ENCODE measurements around the gene APOO.

Gene APOO

DNA sequence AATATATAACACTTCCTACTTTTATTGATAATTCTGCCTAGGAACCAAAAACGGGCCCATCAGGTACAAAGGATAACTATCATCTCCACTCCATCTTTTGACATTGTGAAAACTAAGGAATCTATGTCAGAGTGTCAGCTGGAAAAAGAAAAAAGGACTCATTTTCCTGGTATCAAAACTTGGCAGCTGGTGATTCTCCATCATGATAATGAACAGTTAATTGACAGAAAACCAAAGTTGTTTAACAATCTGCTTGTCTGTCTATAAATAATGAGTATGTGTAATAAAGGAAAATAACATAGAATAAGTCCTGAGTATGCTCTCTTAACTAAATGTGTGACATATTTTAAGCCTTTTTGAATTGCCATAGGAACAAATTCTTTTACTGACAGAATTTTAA lies 31.5 kb upstream of the APOO start:
- TF ChIP-seq CTCF (IDR thresholded peaks at IDR 0.05): no peak

DNA sequence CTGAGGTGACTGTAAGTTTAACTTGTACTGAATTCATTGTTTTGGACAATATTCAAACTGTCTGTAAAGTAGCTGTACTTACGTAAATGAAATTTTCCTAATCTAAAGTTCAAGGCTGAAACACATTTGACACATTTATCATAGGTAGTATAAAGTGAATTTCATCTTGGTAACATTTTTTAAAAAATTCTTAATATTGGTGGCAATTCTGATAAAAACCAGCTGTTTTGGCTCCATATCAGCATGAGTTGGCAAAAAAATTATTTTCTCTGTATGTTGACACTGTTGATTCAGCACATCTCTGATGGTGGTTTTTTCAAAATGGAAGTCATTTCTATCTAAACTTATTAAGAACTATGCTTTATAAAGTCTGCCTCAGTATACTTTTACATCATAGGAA lies 31.0 kb upstream of the APOO start:
- no peak for TF ChIP-seq CTCF (IDR thresholded peaks at IDR 0.05)

GRCh38 chrX:23937100-23937499 lies 29.4 kb upstream of the APOO start:
- TF ChIP-seq CTCF (IDR thresholded peaks at IDR 0.05): no peak

GRCh38 chrX:23936180-23936579 lies 28.4 kb upstream of the APOO start:
- TF ChIP-seq CTCF (IDR thresholded peaks at IDR 0.05): no peak

GRCh38 chrX:23935106-23935505 lies 27.4 kb upstream of the APOO start:
- TF ChIP-seq CTCF (IDR thresholded peaks at IDR 0.05): no peak

DNA sequence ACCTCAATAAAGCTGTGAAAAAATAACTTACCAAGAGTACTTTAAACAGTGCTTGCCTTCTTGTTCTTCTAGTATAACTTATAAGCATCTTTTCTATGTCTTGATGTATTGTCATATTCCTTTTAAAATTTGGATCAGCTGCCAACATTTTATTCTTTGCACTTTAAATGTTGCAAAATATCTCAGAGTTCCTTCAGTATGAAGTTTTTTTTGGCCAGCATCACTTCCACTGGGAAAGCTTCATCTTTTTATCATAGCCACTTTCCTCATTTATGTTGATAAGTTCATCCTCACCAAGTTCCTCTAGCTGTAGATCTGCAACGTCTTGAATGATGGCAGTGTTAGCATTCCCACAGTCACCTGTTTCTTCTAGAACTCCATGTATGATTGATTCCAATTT lies 24.3 kb upstream of the APOO start:
- no peak for TF ChIP-seq CTCF (IDR thresholded peaks at IDR 0.05)

- TF ChIP-seq CTCF (IDR thresholded peaks at IDR 0.05): no peak
These were observed 23.3 kb upstream of the APOO start for GRCh38 chrX:23930894-23931604.

GRCh38 chrX:23926015-23926414 lies 18.3 kb upstream of the APOO start:
- TF ChIP-seq CTCF (IDR thresholded peaks at IDR 0.05): no peak
